RPMI7951 (cell line): Measurements from ENCODE around the gene TOM1L2. TPM values are rescaled to one million over a fixed set of nuclear protein-coding genes. Genes with fewer than 3 reads are reported as not detected.

Experiments
- DNase-seq: peaks from one replicate; pipeline ENCODE4 v3.0.0-alpha.2; 2012; ENCODE audit warnings: low read depth
- total RNA-seq: library from RNA; depleted of rRNA; stranded (reverse); fragments of >200 nt; shearing (Covaris generic); gene quantifications from 2 replicates; pipeline ENCODE4 v1.2.3, GENCODE V29; 2014

Gene TOM1L2
- total RNA-seq, 1 experiment from 2014 or later = 18.5 TPM

GRCh38 chr17:17994271-17995069 is 22.3 kb upstream of the TOM1L2 start:
- peak; percentile 20 for DNase-seq

- no peak for DNase-seq
These were observed 21.7 kb upstream of the TOM1L2 start for GRCh38 chr17:17993852-17994251.

- DNase-seq = no peak
These were observed 21.2 kb upstream of the TOM1L2 start for GRCh38 chr17:17993366-17993765.

GRCh38 chr17:17990282-17990681 is 18.1 kb upstream of the TOM1L2 start:
- peak; percentile 88 for DNase-seq

- DNase-seq = no peak
These were observed 17.4 kb upstream of the TOM1L2 start for GRCh38 chr17:17989618-17990017.

DNA sequence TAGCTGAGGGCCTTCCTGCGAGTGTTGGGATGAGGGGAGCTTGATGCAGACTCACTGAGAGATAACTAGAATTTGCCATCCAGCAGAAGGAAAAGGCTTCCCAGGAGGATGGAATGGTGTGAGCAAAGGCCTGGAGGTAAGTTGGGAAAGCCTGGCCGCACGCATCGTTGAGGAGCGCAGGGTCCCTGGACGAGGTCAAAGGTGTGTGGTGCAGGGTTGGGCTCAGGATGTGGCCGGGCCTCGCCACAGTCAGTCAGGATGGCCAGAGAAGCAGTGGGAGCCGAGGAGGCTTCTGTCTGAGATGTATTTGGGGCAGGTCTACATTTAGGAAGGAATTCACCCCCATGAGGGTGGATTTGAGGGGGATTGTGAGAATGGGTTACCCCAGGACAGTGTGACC is 16.9 kb upstream of the TOM1L2 start:
- DNase-seq = no peak

- DNase-seq = no peak
These were observed 16.3 kb upstream of the TOM1L2 start for GRCh38 chr17:17988427-17988945.

GRCh38 chr17:17987901-17988300 is 15.7 kb upstream of the TOM1L2 start:
- no peak for DNase-seq

DNA sequence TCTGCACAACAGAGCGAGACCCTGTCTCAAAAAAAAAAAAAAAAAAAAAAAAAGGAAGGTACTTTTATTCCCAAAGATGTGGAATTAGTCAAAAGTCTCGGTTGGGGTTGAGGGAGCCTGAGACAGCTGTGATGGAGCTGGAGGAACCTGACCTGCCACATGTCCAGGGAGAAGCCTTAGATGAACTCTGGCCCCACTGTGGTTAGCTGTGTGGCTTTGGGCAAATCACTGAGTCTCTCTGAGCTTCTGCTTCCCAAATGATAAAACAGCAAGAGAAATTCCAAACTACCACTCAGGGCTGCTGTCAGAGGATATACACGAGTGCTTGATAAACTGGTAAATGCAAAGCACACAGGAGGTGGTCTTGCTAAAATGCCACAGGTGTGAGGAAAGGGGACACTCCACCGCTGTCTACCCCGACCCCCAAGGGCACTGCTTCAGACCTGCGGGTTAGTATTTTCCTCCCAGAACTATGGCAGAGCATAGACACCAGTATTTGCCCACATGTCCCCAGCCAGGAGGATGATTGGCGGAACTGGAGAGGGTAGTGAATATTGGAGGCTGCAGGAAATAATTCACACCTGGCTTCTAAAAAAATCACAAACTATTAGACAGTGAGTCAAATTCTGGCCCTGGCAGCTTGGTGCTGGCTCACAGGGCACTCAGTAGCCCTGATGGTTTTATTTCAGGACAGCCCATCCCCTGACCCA is 15.1 kb upstream of the TOM1L2 start:
- no peak for DNase-seq

GRCh38 chr17:17985555-17985954 is 13.4 kb upstream of the TOM1L2 start:
- no peak for DNase-seq

DNA sequence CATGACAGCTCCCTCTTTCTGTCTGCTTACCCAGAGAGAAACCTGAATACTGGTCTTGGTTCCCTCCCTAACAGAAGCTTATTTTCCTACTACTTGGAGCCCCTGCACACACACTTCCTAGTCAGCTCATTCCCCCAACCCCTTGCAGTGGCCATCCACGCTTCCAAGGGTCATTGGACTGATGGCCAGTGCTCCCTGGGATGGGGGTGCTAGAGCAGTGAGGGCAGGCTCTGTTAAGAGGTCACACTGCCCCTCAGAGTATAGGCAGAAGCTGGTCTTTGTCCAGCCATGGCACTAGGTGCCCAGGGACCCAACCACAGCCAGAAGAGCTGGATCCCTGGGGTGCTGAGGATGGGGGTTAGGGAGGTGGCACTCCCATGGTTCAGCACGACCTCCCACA is 13.0 kb upstream of the TOM1L2 start:
- no peak for DNase-seq

DNA sequence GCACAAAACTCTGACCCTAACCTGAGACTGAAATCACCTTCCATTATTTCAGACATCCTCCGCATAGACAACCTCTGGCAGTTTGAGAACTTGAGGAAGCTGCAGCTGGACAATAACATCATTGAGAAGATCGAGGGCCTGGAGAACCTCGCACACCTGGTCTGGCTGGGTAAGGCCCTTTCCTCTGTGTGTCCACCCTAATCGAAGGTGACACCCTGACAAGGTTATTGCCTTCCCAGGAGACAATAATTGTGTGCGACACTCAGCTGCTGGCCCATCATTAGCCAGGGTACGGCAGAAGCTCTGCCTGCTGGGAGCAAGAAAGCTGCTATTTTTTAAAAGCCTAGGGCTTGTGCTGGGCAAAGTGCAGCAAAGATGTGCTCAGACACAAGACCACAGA is 11.6 kb upstream of the TOM1L2 start:
- no peak for DNase-seq

DNA sequence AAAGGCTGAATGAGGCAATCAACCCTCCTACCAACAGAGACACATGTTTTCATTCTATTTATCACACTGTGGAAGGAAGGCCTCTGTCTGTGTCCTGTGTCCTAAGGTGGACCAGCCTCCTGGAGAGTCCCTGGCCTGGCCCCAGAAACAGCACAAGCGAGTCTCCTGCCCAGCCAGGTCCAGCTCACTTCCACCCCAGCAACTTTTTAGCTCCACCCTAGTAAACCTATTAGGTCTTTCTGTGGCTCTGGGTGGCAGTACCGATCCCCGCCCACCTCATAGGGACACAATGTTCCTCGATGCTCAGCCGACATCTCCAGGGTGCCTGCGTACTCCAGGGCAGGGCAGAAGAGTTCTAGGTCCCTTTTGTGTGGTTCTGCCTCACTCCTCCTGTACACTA is 11.2 kb upstream of the TOM1L2 start:
- no peak for DNase-seq

DNA sequence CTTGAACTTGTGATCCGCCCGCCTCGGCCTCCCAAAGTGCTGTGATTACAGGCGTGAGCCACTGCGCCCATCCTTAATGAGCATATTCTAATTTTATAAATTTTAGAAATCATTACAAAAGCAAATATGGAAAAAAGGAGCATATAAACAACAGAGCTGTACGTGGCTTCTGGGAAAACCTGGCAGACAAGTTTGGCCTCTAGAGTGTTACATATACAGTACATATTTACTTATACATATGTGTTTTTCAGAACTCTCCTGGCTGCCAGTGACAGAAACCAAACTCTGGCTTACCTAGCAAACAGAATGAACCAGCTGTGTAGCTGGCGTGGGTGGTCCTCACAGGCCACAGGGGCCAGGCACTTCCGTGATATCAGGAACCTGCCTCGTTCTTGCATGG is 10.6 kb upstream of the TOM1L2 start:
- DNase-seq = no peak

- no peak for DNase-seq
These were observed 9.1 kb upstream of the TOM1L2 start for GRCh38 chr17:17981330-17981729.

DNA sequence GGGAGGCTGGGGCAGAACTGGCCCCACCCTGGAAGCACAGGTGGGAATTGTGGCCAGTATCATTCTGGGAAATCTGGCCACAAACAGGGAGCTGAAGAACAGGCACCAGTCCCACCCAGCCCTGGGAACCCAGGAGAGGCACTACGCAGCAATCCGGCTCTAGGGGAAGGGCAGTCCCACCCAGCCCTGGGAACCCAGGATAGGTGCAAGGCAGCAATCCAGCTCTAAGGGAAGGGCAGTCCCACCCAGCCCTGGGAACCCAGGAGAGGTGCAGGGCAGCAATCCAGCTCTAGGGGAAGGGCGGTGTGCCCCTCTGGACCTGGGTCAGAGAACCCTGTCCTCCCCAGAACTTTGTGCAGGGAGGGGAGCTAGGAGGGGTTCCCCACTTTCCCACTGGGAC is 7.6 kb upstream of the TOM1L2 start:
- no peak for DNase-seq

DNA sequence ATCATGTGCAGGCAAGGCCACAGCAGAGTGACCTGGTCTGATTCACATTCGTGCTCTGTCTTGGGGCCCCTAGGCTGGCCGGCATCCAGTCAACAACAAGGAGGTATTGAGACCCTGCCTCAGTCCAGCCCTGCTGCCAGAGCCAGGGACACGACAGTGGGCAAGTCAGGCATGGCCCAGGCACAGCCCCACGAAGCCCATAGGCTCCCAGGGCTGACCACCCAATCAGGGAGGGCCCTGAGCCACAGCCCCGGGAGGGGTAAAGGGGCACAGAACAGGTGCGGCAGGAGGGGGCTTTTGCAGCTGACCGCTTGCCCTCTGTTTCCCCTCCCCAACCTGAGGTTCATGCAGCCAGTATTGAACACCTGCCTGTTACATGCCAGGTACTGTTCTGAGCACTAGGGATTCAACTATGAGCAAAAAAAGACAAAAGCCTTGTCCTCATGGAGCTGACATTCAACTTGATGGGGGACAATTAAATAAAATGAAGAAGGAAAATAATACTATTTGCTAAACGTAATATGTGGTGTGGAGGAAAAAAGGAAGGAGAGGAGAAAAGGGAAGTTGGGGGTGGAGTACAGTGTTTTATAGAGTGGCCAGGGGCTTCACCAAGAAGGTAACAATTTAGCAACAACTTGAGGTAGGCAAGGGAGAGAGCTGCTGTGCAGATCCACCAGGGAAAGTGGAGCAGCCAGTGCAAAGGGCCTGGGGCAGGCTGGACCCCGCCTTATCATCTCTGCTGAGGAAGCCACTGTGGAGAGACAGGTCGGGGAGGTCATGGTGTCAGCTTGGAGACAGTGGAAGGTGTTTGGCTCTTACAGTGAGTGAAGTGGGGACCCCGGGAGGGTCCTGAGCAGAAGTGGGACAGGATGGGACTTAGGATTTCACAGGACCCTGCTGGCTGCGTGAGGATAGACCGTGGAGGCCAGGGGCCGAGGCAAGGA is 6.6 kb upstream of the TOM1L2 start:
- DNase-seq = no peak

GRCh38 chr17:17976931-17977570 is 4.9 kb upstream of the TOM1L2 start:
- no peak for DNase-seq

- no peak for DNase-seq
These were observed 3.2 kb upstream of the TOM1L2 start for GRCh38 chr17:17975436-17975835.

DNA sequence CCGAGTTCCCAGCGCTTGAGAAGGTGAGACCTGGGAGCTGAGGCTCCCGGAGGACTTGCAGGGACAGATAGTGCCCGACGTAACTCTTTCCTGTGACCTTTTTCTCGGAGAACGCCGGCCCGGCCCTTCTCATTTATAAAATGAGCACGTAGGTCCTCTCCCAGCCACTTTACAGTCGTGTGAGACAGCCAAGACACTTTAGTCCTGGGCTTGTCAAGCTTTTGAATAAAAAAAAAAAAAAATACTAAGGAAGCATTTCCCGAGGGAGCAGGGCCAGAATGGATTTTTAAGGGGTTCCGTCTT is 703 bp upstream of the TOM1L2 start:
- no peak for DNase-seq

GRCh38 chr17:17971431-17972125 is 622 bp downstream of the TOM1L2 start:
- DNase-seq = no peak
